CD4-positive, alpha-beta T cell treated with Interleukin-15 for 1 hour (primary cell): ENCODE measurements around the gene RAB20.
"Not testable (repeated sequence)": the region's sequence is repeated elsewhere in the genome, so short reads cannot be mapped to it uniquely, and the experiment has no call there.

Experiments used
- DNase-seq: peaks from one replicate; pipeline ENCODE4 v3.0.0-alpha.2; 2020

RAB20 gene

GRCh38 chr13:110561344-110562035 is at the start of gene RAB20:
RAB20 (minus strand) TSS chr13:110561722; CDS start chr13:110561519, 203 bp downstream.
- peak; percentile 70 for DNase-seq

- no peak for DNase-seq
Observed at GRCh38 chr13:110610955-110611595, 49.6 kb upstream of the RAB20 start.

GRCh38 chr13:110607675-110608224 is 46.2 kb upstream of the RAB20 start:
- DNase-seq: no peak

GRCh38 chr13:110606281-110606680 is 44.8 kb upstream of the RAB20 start:
- not testable (repeated sequence) for DNase-seq

- no peak for DNase-seq
Observed at GRCh38 chr13:110605132-110605531, 43.6 kb upstream of the RAB20 start.

GRCh38 chr13:110600980-110601379 is 39.5 kb upstream of the RAB20 start:
- no peak for DNase-seq

GRCh38 chr13:110600261-110600819 is 38.8 kb upstream of the RAB20 start:
- no peak for DNase-seq

- DNase-seq: no peak
Observed at GRCh38 chr13:110597041-110597689, 35.6 kb upstream of the RAB20 start.

GRCh38 chr13:110593430-110594130 is 32.1 kb upstream of the RAB20 start:
- DNase-seq: no peak

- DNase-seq: no peak
Observed at GRCh38 chr13:110592665-110593064, 31.1 kb upstream of the RAB20 start.

GRCh38 chr13:110590577-110590976 is 29.1 kb upstream of the RAB20 start:
- no peak for DNase-seq

- DNase-seq: no peak
Observed at GRCh38 chr13:110589793-110590390, 28.4 kb upstream of the RAB20 start.

- no peak for DNase-seq
Observed at GRCh38 chr13:110583178-110583865, 21.8 kb upstream of the RAB20 start.

GRCh38 chr13:110582421-110582954 is 21.0 kb upstream of the RAB20 start:
- no peak for DNase-seq

GRCh38 chr13:110581506-110582185 is 20.1 kb upstream of the RAB20 start:
- DNase-seq: no peak

GRCh38 chr13:110580800-110581199 is 19.3 kb upstream of the RAB20 start:
- no peak for DNase-seq

- DNase-seq: no peak
Observed at GRCh38 chr13:110578363-110578762, 16.8 kb upstream of the RAB20 start.

- no peak for DNase-seq
Observed at GRCh38 chr13:110576736-110577476, 15.4 kb upstream of the RAB20 start.

- no peak for DNase-seq
Observed at GRCh38 chr13:110576070-110576394, 14.5 kb upstream of the RAB20 start.
